ENCODE data around the gene HSPA5.
"Not testable (repeated sequence)": the region's sequence is repeated elsewhere in the genome, so short reads cannot be mapped to it uniquely, and the experiment has no call there.

HSPA5 gene

GRCh38 chr9:125241000-125241862 is at the start of gene HSPA5:
HSPA5 (minus strand) TSS chr9:125241343; CDS start chr9:125241126, 217 bp downstream.
- peak; percentile 93 to 99 for DNase-seq

- DNase-seq = not testable (repeated sequence)
Measured at GRCh38 chr9:125286935-125287433, 45.8 kb upstream of the HSPA5 start.

GRCh38 chr9:125284855-125285254 is 43.7 kb upstream of the HSPA5 start:
- DNase-seq = no peak

GRCh38 chr9:125280945-125281344 is 39.8 kb upstream of the HSPA5 start:
- no peak for DNase-seq

- DNase-seq = no peak
Measured at GRCh38 chr9:125277411-125277810, 36.3 kb upstream of the HSPA5 start.

- DNase-seq = no peak
Measured at GRCh38 chr9:125276771-125277170, 35.6 kb upstream of the HSPA5 start.

- DNase-seq = no peak
Measured at GRCh38 chr9:125272697-125273096, 31.6 kb upstream of the HSPA5 start.

- no peak for DNase-seq
Measured at GRCh38 chr9:125271081-125271480, 29.9 kb upstream of the HSPA5 start.

GRCh38 chr9:125269014-125269397 is 27.9 kb upstream of the HSPA5 start:
- no peak for DNase-seq

GRCh38 chr9:125268394-125269013 is 27.4 kb upstream of the HSPA5 start:
- no peak for DNase-seq

- not testable (repeated sequence) for DNase-seq
Measured at GRCh38 chr9:125264068-125264467, 22.9 kb upstream of the HSPA5 start.

- DNase-seq = no peak
Measured at GRCh38 chr9:125262294-125262991, 21.3 kb upstream of the HSPA5 start.

GRCh38 chr9:125261501-125262293 is 20.6 kb upstream of the HSPA5 start, which contains the start of gene GAPVD1:
GAPVD1 (plus strand) TSS chr9:125261826; CDS start chr9:125298922, 37,096 bp downstream.
- peak; percentile 78 to 83 for DNase-seq

GRCh38 chr9:125260561-125260960 is 19.4 kb upstream of the HSPA5 start:
- no peak for DNase-seq

- peak; percentile 19 to 50 for DNase-seq
Measured at GRCh38 chr9:125258832-125259534, 17.8 kb upstream of the HSPA5 start.

GRCh38 chr9:125258160-125258785 is 17.1 kb upstream of the HSPA5 start:
- no peak for DNase-seq

GRCh38 chr9:125255781-125256391 is 14.7 kb upstream of the HSPA5 start:
- DNase-seq = no peak

GRCh38 chr9:125254231-125254630 is 13.1 kb upstream of the HSPA5 start:
- no peak for DNase-seq

GRCh38 chr9:125246261-125246667 is 5.1 kb upstream of the HSPA5 start:
- no peak for DNase-seq

- DNase-seq = no peak
Measured at GRCh38 chr9:125243792-125244260, 2.7 kb upstream of the HSPA5 start.
